H1 (cell line): ENCODE results near the gene RSBN1. TPM values are rescaled to one million over a fixed set of nuclear protein-coding genes. Genes with fewer than 3 reads are reported as not detected.

Source experiments
- JUND ChIP-seq: IDR thresholded peaks from 2 replicates; pipeline ENCODE4 v1.6.1; 2011; ENCODE audit warnings: mild to moderate bottlenecking, improper control_type of control experiment, low read length
- POU5F1 ChIP-seq: IDR thresholded peaks from 2 replicates; pipeline ENCODE4 v1.6.1; 2011; ENCODE audit warnings: low read depth, mild to moderate bottlenecking, low read length, moderate library complexity
- polyA plus RNA-seq, 7 experiments: library from polyadenylated mRNA; depleted of rRNA in 3 of 7; stranded (reverse) in 5 of 7; unstranded in 2 of 7; fragments of >200 nt in 5 of 7; fragments of 200-250 nt in 2 of 7; gene quantifications; 1 replicate in 5 of 7; 2 replicates in 1 of 7; 4 replicates in 1 of 7; pipeline versions ENCODE4 v1.2.1 to v1.2.3, GENCODE V29; 2011 to 2013; ENCODE audit warnings: missing spikeins in 2 of 7, mixed read lengths in 2 of 7
- total RNA-seq: library from RNA; stranded (reverse); fragmentation: NEBNext Ultra II Directional; extraction: Animal tissue kit (Norgen Biotek cat#: 25700); gene quantifications from 2 replicates; pipeline ENCODE4 v1.2.1, GENCODE V29; 2021

Gene RSBN1
- total and polyA plus RNA-seq, 2 of the 8 experiments (the other 6 are each of a cell fraction or from before 2014, with no cell fraction given): 4.2 to 17.6 TPM

DNA sequence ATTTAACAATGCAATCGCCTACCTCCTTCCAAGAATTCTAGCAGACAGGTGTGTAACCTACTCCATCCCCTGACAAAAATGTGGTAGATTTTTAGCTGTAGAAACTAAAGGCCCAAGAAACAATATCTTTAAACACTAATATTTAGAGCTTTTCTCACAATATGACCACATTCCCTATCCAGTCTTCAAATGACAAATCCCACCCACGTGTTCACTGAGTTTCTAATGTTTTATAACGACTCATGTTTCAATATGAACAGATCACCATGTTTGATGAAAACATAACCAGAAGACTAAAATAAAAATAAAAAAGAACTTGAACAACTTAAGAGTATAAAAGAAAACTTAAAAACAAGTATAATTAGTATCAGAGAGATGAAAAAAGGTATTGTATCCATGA, 24.6 kb downstream of the RSBN1 start (continued):
- TF ChIP-seq JUND (no peak), POU5F1 (no peak)
- TF ChIP-seq, all 59 proteins: peak for 0
